ENCODE measurements around the gene CFAP92.

CFAP92 gene

GRCh38 chr3:128910006-128910405 lies 83.9 kb downstream of the CFAP92 start:
- in situ Hi-C loops (cut with HindIII; ENCODE audit: low sequenced_read_pairs), result no loop called here
- no peak for TF ChIP-seq CTCF (IDR thresholded peaks at IDR 0.05; ENCODE audit: low read depth, low read length, missing control alignments)
- no peak for DNase-seq (ENCODE audit: low read depth)
- no peak overlapping the region for H3K4me3 ChIP-seq (ENCODE audit: low read depth, low read length)

GRCh38 chr3:128908951-128909350 lies 84.9 kb downstream of the CFAP92 start:
- in situ Hi-C loops (cut with HindIII; ENCODE audit: low sequenced_read_pairs), result no loop called here
- no peak overlapping the region for H3K4me3 ChIP-seq (ENCODE audit: low read depth, low read length)
- no peak for DNase-seq (ENCODE audit: low read depth)
- no peak for TF ChIP-seq CTCF (IDR thresholded peaks at IDR 0.05; ENCODE audit: low read depth, low read length, missing control alignments)

- in situ Hi-C loops (cut with HindIII; ENCODE audit: low sequenced_read_pairs), result no loop called here
- no peak for TF ChIP-seq CTCF (IDR thresholded peaks at IDR 0.05; ENCODE audit: low read depth, low read length, missing control alignments)
- no peak overlapping the region for H3K4me3 ChIP-seq (ENCODE audit: low read depth, low read length)
- no peak for DNase-seq (ENCODE audit: low read depth)
Observed at GRCh38 chr3:128907706-128908445, 86.0 kb downstream of the CFAP92 start.

GRCh38 chr3:128906804-128907525 lies 86.9 kb downstream of the CFAP92 start:
- no peak overlapping the region for H3K4me3 ChIP-seq (ENCODE audit: low read depth, low read length)
- DNase-seq (ENCODE audit: low read depth), result no peak
- no peak for TF ChIP-seq CTCF (IDR thresholded peaks at IDR 0.05; ENCODE audit: low read depth, low read length, missing control alignments)
- in situ Hi-C loops (cut with HindIII; ENCODE audit: low sequenced_read_pairs), result no loop called here

GRCh38 chr3:128906031-128906803 lies 87.7 kb downstream of the CFAP92 start:
- no peak for TF ChIP-seq CTCF (IDR thresholded peaks at IDR 0.05; ENCODE audit: low read depth, low read length, missing control alignments)
- in situ Hi-C loops (cut with HindIII; ENCODE audit: low sequenced_read_pairs), result no loop called here
- H3K4me3 ChIP-seq (ENCODE audit: low read depth, low read length), result no peak overlapping the region
- no peak for DNase-seq (ENCODE audit: low read depth)

GRCh38 chr3:128903501-128903900 lies 90.4 kb downstream of the CFAP92 start:
- no peak overlapping the region for H3K4me3 ChIP-seq (ENCODE audit: low read depth, low read length)
- TF ChIP-seq CTCF (IDR thresholded peaks at IDR 0.05; ENCODE audit: low read depth, low read length, missing control alignments), result no peak
- no peak for DNase-seq (ENCODE audit: low read depth)
- in situ Hi-C loops (cut with HindIII; ENCODE audit: low sequenced_read_pairs), result no loop called here
